Uterus (tissue), 2 donors: ENCODE data around the gene NEK6.

Experiments
- CTCF ChIP-seq, 4 experiments: fragments of 200-600 bp in 2 of 4; fragments of 450-650 bp in 2 of 4; sonication (generic) in 2 of 4; IDR thresholded peaks; one replicate each; pipeline ENCODE4 v1.5.1; 2016 to 2019; ENCODE audit warnings: antibody characterized with exemption in 4 of 4, mild to moderate bottlenecking in 2 of 4, moderate library complexity in 1 of 4
- POLR2A ChIP-seq, 2 donors: fragments of 450-650 bp; IDR thresholded peaks; one replicate each; pipeline ENCODE4 v1.6.1; 2016; ENCODE audit warnings: antibody characterized with exemption in 2 of 2, mild to moderate bottlenecking in 1 of 2, moderate library complexity in 1 of 2

GRCh38 chr9:124295159-124295794, 37.5 kb downstream of the NEK6 start:
- no peak for TF ChIP-seq POLR2A (IDR thresholded peaks at IDR 0.05)
- TF ChIP-seq CTCF (IDR thresholded peaks at IDR 0.05) = no peak
